ENCODE measurements around the gene DLEU7.

DLEU7 gene

GRCh38 chr13:50843257-50844083 is at the start of gene DLEU7:
Gene DLEU7, minus strand, starts transcription at chr13:50843692. Its CDS starts 46 bp downstream, at chr13:50843646.
- DNase-seq (ENCODE audit: low spot score) = no peak

- DNase-seq (ENCODE audit: low spot score) = no peak
Observed at GRCh38 chr13:50892210-50892944, 48.9 kb upstream of the DLEU7 start.

GRCh38 chr13:50891206-50891605 is 47.7 kb upstream of the DLEU7 start:
- no peak for DNase-seq (ENCODE audit: low spot score)

- no peak for DNase-seq (ENCODE audit: low spot score)
Observed at GRCh38 chr13:50889317-50889716, 45.8 kb upstream of the DLEU7 start.

GRCh38 chr13:50888362-50888761 is 44.9 kb upstream of the DLEU7 start:
- DNase-seq (ENCODE audit: low spot score) = no peak

- DNase-seq (ENCODE audit: low spot score) = no peak
Observed at GRCh38 chr13:50887151-50887550, 43.7 kb upstream of the DLEU7 start.

GRCh38 chr13:50884265-50884664 is 40.8 kb upstream of the DLEU7 start:
- no peak for DNase-seq (ENCODE audit: low spot score)

- DNase-seq (ENCODE audit: low spot score) = no peak
Observed at GRCh38 chr13:50883728-50884127, 40.2 kb upstream of the DLEU7 start.

GRCh38 chr13:50882816-50883435 is 39.4 kb upstream of the DLEU7 start:
- no peak for DNase-seq (ENCODE audit: low spot score)

- no peak for DNase-seq (ENCODE audit: low spot score)
Observed at GRCh38 chr13:50873991-50874390, 30.5 kb upstream of the DLEU7 start.

- DNase-seq (ENCODE audit: low spot score) = no peak
Observed at GRCh38 chr13:50873467-50873866, 30.0 kb upstream of the DLEU7 start.

GRCh38 chr13:50871405-50871804 is 27.9 kb upstream of the DLEU7 start:
- no peak for DNase-seq (ENCODE audit: low spot score)

- no peak for DNase-seq (ENCODE audit: low spot score)
Observed at GRCh38 chr13:50867637-50867945, 24.1 kb upstream of the DLEU7 start.

GRCh38 chr13:50866817-50867636 is 23.5 kb upstream of the DLEU7 start:
- no peak for DNase-seq (ENCODE audit: low spot score)

GRCh38 chr13:50864492-50864891 is 21.0 kb upstream of the DLEU7 start:
- no peak for DNase-seq (ENCODE audit: low spot score)

GRCh38 chr13:50855681-50856080 is 12.2 kb upstream of the DLEU7 start:
- DNase-seq (ENCODE audit: low spot score) = no peak

GRCh38 chr13:50850445-50850844 is 7.0 kb upstream of the DLEU7 start:
- no peak for DNase-seq (ENCODE audit: low spot score)

- DNase-seq (ENCODE audit: low spot score) = no peak
Observed at GRCh38 chr13:50847501-50847900, 4.0 kb upstream of the DLEU7 start.

GRCh38 chr13:50846861-50847475 is 3.5 kb upstream of the DLEU7 start:
- DNase-seq (ENCODE audit: low spot score) = no peak

GRCh38 chr13:50845211-50845610 is 1.7 kb upstream of the DLEU7 start:
- no peak for DNase-seq (ENCODE audit: low spot score)

- DNase-seq (ENCODE audit: low spot score) = no peak
Observed at GRCh38 chr13:50844084-50844875, 788 bp upstream of the DLEU7 start.

Data from AG08396 (cell line).